WERI-Rb-1 (cell line): ENCODE results near the gene UBAP2L.
A peak's percentile ranks its signal among the peaks of the same experiment; 100 is the strongest.
"Not testable (repeated sequence)": the region's sequence is repeated elsewhere in the genome, so short reads cannot be mapped to it uniquely, and the experiment has no call there.

Experiments
- DNase-seq: peaks from one replicate; pipeline ENCODE4 v3.0.0-alpha.2; 2020
- H3K27ac ChIP-seq: fragments of 250-450 bp; sonication (Bioruptor Pico); 2 replicates; pipeline ENCODE4 v1.5.1; 2020; ENCODE audit warnings: mild to moderate bottlenecking, moderate library complexity
- H3K27me3 ChIP-seq: fragments of 250-450 bp; sonication (Bioruptor Pico); 2 replicates; pipeline ENCODE4 v1.5.1; 2021; ENCODE audit warnings: mild to moderate bottlenecking, low read depth, moderate library complexity; ENCODE audit not compliant: insufficient read depth, severe bottlenecking
- H3K36me3 ChIP-seq: fragments of 250-450 bp; sonication (Bioruptor Pico); 2 replicates; pipeline ENCODE4 v1.5.1; 2020; ENCODE audit warnings: mild to moderate bottlenecking, moderate library complexity
- H3K4me3 ChIP-seq: 2 replicates; pipeline ENCODE4 v1.5.1; 2011; ENCODE audit warnings: low read depth, mild to moderate bottlenecking, control low read depth, low read length
- H3K9me3 ChIP-seq: fragments of 250-450 bp; sonication (Bioruptor Pico); 2 replicates; pipeline ENCODE4 v1.5.1; 2021; ENCODE audit warnings: mild to moderate bottlenecking, moderate library complexity; ENCODE audit not compliant: severe bottlenecking
- TF ChIP-seq, protein P1 (sequence below): IDR thresholded peaks from 2 replicates; pipeline ENCODE4 v1.5.1; 2011; ENCODE audit warnings: low read depth, mild to moderate bottlenecking, control low read depth, inconsistent platforms, low read length

The UBAP2L gene

DNA sequence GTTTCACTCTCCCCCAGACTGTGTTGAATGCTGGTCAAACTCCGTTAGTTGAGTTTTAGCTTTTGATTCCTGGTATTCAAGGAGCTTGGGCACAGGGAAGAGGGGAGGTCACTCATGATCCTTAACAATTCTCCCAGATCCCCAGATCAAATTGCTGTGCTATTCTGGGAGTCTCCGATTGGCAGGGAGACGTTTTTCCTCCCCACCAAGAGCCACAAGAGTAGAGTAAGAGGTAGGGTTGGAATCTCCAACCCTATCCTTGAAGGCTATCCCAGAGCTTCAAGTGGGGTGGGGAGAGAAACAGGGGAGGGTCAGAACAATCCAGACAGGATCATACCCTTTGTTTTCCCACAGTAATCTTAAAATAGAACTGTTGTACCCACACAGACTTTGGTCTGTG, 28.3 kb upstream of the UBAP2L start:
- no peak overlapping the region for H3K27ac ChIP-seq
- no peak for DNase-seq
- no peaks in the 10 kb centered on the region for H3K36me3 ChIP-seq
- H3K4me3 ChIP-seq, result no peak overlapping the region
- TF ChIP-seq, protein P1, sequence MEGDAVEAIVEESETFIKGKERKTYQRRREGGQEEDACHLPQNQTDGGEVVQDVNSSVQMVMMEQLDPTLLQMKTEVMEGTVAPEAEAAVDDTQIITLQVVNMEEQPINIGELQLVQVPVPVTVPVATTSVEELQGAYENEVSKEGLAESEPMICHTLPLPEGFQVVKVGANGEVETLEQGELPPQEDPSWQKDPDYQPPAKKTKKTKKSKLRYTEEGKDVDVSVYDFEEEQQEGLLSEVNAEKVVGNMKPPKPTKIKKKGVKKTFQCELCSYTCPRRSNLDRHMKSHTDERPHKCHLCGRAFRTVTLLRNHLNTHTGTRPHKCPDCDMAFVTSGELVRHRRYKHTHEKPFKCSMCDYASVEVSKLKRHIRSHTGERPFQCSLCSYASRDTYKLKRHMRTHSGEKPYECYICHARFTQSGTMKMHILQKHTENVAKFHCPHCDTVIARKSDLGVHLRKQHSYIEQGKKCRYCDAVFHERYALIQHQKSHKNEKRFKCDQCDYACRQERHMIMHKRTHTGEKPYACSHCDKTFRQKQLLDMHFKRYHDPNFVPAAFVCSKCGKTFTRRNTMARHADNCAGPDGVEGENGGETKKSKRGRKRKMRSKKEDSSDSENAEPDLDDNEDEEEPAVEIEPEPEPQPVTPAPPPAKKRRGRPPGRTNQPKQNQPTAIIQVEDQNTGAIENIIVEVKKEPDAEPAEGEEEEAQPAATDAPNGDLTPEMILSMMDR, result no peak
- H3K27me3 ChIP-seq, result peaks cover 38% of the 10 kb centered on the region
- H3K9me3 ChIP-seq, result peaks cover 2% of the 10 kb centered on the region

GRCh38 chr1:154193821-154194220, 26.9 kb upstream of the UBAP2L start:
- Histone ChIP-seq H3K9me3 (peaks cover 2% of the 10 kb centered on the region), H3K27ac (no peak overlapping the region), H3K27me3 (peaks cover 38% of the 10 kb centered on the region), H3K4me3 (no peak overlapping the region), H3K36me3 (no peaks in the 10 kb centered on the region)
- DNase-seq, result peak; percentile 44
- TF ChIP-seq, protein P1, result no peak

DNA sequence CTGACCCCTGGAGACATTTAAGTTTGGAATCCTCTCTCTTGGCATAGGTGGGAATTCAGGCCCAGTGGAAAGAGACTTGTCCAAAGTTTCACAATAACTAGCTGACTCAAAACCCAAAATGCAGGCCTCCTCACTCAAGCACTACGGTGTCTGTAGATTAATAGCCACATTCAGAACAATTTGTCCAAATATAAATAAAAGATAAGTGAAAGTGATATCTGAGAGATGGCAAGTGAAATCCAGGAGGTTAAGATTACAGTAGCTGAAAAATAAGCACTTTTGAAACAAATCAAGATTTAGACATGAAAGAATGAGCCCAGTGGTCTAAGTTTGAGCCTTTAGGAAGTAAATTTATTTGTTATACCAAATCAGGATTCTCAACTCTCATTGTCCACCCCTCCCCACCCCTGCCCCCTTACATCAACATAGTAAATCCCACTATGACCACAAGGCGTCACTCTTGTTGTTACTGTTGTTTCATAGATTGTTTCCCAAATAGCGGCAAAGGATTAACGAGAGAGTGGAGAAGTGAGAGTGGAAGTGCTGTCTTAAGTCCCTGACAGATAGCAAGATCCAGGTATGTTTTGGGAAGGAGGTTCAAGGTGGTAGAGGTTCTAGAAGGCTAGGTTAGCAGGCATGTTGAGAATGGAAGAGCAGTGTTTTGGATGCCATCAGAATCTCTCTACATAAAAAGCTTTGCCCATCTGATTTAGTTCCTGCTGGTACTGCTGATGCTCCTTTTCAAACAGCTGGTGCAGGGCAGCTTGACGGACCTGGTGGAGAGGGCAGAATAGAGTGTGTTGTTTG, 21.8 kb upstream of the UBAP2L start:
- DNase-seq, result peak; percentile 82
- H3K27ac ChIP-seq, result no peak overlapping the region
- H3K27me3 ChIP-seq, result peaks cover 8% of the 10 kb centered on the region
- no peaks in the 10 kb centered on the region for H3K9me3 ChIP-seq
- no peaks in the 10 kb centered on the region for H3K36me3 ChIP-seq
- TF ChIP-seq, protein P1, result peak; percentile 81
- no peak overlapping the region for H3K4me3 ChIP-seq

- Histone ChIP-seq H3K36me3 (no peaks in the 10 kb centered on the region), H3K9me3 (no peaks in the 10 kb centered on the region), H3K27me3 (peaks cover 4% of the 10 kb centered on the region), H3K4me3 (no peak overlapping the region), H3K27ac (no peak overlapping the region)
- DNase-seq, result no peak
- TF ChIP-seq, protein P1, result 0 out of 2 replicates have a peak, but pooled peaks have one; percentile 4
Measured at GRCh38 chr1:154199563-154199879, 21.2 kb upstream of the UBAP2L start.

GRCh38 chr1:154205778-154206177, 15.0 kb upstream of the UBAP2L start:
- peaks cover 58% of the 10 kb centered on the region for H3K36me3 ChIP-seq
- not testable (repeated sequence) for H3K27me3 ChIP-seq, DNase-seq, H3K4me3 ChIP-seq, H3K9me3 ChIP-seq, H3K27ac ChIP-seq

DNA sequence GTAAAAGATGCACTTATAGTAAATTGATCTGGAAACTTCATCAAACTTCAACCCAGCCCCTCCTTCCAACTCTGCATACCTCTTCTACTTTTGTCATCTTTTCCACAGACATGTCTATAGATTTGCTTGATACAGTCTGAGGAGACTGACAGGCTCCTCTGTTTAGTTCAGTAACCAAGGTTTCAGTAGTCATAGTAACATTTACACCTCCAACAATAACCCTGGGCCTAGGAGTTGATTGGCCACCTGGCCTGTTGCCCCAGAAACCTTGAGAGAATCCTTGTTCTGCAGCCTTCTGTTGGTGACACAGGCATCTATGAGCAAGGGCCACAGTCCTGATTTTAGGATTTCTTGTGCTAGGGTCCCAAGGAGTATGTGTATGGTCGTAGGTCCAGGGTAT, 14.6 kb upstream of the UBAP2L start, which contains the start of gene CFAP141:
Gene CFAP141 (minus strand): TSS at position 138 of the 400 bp plus-strand sequence. CDS start 26 bp downstream, at position 112.
- peaks cover 61% of the 10 kb centered on the region for H3K36me3 ChIP-seq
- H3K9me3 ChIP-seq, result no peaks in the 10 kb centered on the region
- no peak within 1 kb of the TSS for H3K27ac ChIP-seq
- no peaks in the 10 kb centered on the region for H3K27me3 ChIP-seq
- no peak within 1 kb of the TSS for H3K4me3 ChIP-seq
- DNase-seq, result no peak
- TF ChIP-seq, protein P1, result no peak
